HG02571 (cell line): ENCODE measurements around the gene NPRL2.
"Not testable (repeated sequence)": the region's sequence is repeated elsewhere in the genome, so short reads cannot be mapped to it uniquely, and the experiment has no call there.

Experiments used
- ATAC-seq: cut with Tn5 transposase; IDR thresholded peaks from one replicate; pipeline ENCODE4 v1.9.1; 2021; ENCODE audit warnings: mild to moderate bottlenecking, moderate library complexity; ENCODE audit not compliant: unreplicated experiment

The NPRL2 gene

DNA sequence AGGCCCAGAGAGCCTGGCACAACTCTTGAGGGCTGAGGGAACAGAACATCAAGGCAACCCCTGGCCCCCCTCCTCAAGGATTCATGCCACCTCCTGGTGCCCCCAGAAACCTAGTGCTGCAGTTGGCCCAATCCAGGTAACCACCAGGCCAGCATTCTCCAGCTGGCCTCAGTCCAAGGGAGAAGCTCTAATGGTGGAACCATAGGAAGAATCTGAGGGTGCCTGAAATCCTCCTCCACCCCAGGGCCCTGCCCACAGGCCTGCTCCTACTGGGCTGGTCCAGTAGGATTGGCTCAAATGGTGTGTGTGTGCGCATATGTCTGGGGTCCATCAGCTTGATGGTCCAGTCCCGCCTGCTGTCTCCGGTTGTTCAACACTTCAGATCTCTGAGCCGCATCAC is 35.8 kb downstream of the NPRL2 start:
- ATAC-seq, result no peak

DNA sequence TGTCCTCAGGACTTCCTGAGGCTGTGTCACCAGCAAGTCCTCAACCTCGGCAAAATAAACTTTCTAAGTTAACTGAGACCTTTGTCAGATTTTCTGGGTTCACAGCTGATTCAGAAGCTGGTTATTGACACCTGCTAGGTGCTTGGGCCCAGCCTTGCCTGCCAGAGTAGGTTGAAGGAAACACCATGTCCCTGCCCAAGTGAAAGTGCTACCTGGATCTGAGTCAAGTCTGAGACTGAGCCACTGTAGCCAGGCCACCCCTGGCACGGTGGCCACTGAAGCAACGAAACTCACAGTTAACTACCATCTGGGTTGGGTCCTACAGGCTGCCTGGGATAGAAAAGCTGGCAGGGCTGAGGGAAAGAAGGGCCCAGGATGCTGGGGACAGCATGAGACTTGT is 36.2 kb downstream of the NPRL2 start:
- no peak for ATAC-seq

DNA sequence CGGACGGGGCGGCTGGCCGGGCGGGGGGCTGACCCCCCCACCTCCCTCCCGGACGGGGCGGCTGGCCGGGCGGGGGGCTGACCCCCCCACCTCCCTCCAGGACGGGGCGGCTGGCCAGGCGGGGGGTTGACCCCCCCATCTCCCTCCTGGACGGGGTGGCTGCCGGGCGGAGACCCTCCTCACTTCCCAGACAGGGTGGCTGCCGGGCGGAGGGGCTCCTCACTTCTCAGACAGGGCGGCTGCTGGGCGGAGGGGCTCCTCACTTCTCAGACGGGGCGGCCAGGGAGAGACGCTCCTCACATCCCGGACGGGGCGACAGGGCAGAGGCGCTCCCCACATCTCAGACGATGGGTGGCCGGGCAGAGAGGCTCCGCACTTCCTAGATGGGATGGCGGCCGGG is 38.5 kb downstream of the NPRL2 start:
- ATAC-seq, result not testable (repeated sequence)

DNA sequence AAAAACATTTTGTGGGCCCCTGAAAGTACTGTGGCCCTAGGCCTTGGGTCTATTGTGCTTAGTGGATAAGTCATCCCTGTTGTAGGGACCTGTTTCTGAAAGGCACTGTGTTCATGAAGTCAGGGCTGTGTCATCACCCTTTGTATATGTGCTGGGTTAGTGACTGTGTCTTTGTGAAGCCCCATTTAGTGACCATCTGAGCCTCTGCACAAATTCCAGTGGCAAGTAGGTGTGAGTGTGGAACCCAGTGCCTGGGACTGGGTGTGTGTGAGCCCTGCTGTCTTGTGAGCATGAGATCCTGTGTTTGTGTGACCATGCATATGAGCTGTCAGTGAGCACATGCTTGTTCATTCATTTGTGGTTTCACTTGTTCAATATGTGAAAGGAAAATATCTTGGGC is 46.0 kb downstream of the NPRL2 start:
- ATAC-seq, result no peak

DNA sequence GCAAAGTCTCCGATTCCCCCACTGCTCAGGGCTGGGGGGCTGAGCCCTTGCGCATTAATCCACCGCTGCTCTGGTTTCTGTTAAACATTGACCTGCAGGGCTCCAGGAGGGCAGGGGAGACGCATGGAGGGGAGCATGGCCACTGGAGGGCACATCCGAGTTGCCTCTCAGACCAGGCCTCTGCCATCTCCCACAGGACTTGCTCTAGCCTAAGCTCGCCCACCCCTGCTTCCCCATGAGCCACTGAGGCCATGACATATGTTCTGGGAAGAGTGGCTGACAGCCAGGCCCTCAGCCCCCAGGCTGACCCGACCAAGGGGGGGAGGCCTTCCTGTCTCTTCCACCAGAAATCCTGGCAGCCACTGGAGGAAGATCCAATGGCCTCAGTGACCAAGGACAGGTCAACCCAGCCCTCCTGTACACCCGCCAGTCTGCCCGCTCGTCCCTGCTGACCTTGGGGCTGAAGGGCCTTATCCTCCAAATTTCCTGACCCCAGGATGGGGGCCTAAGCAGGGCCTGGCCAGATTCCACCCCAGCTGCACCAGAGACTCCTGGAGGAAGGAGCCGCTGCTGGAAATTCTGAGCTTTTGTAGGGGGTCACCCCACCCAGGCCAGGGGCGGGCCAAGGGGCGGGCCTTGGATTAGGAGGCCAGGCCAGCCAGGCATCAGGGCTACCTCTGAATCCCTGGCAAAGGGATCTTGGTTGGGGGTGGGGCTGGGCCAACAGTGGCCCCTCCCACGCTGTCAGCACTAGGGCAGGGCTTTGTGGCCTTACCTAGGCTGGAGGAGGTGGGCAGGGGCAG is 47.4 kb downstream of the NPRL2 start, which contains the start of gene HYAL1:
TSS of gene HYAL1 (minus strand) at position 562 of the 803 bp plus-strand sequence. CDS start 618 bp downstream, outside the sequence.
- ATAC-seq, result no peak

DNA sequence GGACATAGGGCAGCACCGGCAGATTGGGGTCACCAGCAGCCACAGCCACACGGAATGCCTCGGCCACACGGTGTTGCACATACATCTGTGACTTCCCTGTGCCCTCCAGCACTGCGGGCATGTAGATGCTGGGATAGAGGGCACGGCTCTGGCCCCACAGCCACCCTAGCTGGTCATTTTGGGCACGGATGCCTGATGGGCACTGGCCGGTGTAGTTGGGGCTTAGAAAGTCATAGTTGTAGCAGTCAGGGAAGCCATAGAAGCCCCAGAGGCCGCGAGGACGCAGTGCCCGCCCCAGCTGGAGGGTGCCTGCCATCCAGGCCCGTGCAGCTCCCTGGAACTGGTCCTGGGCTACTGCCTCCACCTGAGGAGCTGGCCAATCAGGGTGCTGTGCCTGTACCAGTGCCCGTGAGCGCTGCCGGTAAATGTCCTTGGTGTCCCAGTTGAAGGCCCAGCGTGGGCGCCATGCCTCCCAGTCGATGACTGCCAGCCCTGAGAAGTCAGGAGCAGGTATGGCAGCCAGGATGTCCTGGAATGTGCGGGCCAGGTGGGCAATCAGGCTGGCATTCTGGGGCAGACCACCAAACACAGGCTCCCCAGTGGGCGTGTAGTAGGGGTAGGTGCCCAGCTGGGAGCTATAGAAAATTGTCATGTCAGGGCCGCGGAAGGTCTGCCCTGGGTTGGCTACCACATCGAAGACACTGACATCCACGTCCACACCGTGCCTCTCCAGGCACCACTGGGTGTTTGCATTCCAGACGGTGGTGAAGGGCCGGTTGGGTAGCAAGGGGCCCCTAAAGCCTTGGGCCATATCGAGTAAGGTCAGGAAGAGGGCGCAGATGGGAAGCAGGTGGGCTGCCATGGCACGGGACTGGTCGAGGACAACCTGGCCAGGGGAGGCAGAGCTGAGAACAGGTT is 48.2 kb downstream of the NPRL2 start:
- ATAC-seq, result no peak

DNA sequence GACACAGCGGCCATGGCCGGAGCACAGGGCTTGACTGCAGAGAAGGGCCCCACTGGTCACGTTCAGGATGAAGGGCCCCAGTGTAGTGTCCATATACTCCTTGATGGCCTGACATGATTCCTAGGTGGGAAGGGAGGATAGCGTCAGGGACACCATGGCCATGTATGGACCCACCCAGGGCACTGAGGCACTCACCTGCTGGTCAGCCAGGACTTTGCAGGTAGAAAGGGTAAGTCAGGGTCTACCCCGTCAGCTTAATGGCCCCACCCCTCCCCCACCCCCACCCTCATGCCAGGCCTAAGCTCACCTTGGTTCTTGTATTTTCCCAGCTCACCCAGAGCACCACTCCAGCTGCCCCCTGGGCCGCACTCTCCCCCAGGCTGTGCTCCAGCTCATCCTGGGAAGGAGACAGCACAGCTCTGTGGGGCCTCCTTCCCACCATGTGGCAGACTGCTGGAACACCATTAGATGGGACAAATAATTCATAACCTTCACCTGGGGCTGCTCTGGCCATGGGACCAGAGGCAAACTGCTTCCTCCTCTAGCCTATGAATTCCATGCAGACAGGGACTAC is 49.8 kb downstream of the NPRL2 start:
- ATAC-seq, result no peak

DNA sequence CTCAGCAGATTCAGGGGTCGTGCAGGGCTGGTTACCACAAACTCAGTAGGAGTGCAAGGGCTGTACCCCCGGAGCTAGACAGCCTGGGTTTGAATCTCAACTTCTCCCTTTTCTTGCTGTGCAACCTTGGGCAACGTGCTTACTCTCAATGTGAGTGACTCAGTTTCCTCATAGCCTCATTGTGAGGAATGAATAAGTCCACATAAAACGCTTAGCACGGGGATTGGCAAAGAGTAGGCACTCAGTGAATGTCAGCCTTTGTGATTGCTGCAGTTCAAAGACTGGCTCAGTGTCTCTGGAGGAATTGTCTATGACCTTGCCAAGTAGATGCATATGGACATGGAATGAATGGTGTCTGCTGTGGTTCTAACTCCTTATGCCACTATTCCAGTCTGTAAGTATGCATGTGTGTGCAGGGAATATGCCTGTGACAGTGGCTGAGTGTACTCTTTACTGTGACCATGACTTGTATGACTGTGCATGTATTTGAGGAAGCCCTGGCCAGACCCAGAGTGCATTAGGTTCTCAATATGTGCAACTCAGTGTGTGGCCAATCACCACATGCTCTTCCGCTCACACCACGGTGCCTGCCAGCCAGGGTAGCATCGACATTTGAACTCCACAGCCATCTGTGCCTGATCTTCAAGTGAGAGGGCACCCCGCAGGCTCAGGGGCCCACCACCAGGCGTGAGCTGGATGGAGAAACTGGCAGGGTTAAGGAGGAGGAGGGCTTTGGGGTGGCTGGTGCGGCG is 50.5 kb downstream of the NPRL2 start:
- ATAC-seq, result no peak

DNA sequence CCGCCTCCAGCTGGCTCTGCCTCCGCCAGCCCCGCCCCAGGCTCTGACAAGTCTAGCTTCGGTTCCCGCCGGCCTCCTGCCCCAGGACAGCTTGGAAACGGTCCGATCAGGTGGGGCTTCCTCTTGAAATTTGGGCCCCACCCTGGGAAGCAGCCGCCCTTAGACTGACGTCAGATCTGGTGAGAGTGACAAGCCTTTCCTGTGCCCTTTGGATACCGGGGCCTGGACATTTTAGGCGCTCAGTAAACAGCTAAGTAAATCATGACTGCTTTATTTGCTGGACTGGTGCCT is 51.0 kb downstream of the NPRL2 start:
- ATAC-seq, result no peak

DNA sequence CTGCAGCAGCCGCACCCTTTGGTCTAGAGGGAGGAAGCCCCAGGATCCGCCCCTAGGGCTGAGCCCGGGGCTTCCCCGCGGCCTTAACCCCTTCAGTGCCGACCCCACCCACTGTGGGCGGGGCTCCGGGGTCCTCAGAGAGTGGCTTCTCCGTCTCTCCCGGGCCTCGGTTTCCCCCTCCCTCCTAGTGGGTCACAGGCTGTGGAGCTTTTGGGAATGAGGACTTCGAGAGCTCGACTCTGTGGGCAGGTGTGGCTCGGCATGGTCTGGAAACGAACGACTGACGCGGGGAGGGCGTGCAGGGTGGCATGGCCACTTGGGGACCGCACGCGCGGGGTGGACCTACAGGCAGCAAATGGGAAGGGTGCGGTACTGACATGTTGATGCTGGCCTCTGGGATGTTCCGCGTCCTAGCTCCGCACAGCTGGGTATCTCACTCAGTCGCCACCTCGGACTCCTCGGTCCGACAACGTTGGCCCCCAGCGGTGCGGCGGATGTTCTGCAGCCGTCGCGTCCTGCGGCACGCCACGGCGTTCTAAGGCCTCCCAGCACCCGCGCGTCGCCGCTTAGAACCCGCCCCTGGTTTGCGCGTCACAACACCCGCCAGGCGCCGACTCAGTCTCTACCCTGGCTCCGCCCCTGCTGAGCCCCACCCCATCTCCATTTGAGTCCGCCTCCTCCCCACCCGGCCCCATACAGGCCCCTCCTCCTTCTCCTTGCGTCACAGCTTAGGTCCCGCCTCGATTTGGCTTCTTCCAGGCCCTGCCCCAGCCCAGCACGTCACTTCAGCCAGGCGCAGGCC is 51.5 kb downstream of the NPRL2 start, which contains the start of the genes HYAL3 and NAA80:
TSS of gene HYAL3 (minus strand) at position 570 of the 802 bp plus-strand sequence. CDS start 3,803 bp downstream, outside the sequence.
TSS of gene NAA80 (minus strand) at position 570 of the 802 bp plus-strand sequence. CDS start 1,942 bp downstream, outside the sequence.
- ATAC-seq, result peak; percentile 81

DNA sequence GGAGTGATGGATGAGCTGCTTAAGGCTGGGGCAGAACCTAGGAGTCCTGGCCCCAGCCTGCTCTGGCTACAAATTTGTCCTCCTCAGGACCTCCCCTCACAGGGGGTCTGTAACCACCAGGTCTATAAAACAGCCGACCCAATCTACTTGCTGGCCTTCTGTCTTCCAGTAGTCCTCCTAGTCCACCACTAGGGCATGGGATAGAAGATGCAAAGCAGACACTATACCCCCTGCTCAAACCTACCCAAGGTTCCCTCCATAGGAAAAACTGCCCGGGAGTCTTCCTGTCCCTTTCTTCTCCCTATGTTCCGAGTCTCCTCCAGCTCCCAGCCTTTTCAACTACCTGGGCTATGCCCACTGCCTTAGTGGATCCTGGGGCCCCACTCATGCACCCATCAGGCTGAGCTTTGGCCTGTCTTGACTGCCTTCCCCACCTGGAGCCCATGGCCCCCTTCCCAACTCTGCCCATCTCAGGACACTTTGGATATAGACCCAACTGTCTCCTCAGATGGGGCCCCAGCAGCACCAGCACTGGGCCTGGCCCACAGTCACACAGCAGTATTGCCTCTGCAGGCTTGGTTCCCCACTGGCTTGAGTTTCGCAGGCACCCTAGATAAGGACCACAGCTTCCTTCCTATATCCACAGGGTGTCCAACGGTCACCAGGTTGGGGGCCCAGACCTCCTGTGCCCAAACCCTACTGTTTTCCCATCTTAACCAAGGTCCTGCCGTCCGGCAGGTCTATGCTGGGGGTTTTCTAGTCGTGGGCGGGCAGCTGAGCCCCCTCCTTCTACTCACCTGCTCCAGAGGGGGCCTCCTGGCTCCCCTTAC is 52.5 kb downstream of the NPRL2 start:
- no peak for ATAC-seq

DNA sequence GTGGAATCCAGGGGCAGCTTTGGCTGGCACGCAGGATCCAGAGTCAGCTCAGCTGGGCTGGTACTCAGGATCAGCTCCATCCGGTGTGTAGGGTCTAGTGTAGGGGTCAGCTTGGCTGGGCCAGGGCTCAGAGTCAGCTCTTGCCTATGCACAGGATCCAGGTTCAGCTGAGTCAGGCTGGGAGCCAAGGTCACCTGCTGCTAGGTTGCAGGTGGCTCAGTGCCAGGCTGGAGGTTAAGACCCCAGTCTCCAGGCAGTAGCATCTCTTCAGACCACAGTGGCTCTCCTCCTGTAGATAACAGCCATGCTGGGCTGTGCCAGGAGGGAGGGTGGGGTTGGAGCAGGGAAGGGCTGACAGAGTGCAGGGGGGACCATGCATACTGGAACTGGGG is 53.2 kb downstream of the NPRL2 start:
- no peak for ATAC-seq
